ENCODE results near the gene PDK3.

PDK3 gene

DNA sequence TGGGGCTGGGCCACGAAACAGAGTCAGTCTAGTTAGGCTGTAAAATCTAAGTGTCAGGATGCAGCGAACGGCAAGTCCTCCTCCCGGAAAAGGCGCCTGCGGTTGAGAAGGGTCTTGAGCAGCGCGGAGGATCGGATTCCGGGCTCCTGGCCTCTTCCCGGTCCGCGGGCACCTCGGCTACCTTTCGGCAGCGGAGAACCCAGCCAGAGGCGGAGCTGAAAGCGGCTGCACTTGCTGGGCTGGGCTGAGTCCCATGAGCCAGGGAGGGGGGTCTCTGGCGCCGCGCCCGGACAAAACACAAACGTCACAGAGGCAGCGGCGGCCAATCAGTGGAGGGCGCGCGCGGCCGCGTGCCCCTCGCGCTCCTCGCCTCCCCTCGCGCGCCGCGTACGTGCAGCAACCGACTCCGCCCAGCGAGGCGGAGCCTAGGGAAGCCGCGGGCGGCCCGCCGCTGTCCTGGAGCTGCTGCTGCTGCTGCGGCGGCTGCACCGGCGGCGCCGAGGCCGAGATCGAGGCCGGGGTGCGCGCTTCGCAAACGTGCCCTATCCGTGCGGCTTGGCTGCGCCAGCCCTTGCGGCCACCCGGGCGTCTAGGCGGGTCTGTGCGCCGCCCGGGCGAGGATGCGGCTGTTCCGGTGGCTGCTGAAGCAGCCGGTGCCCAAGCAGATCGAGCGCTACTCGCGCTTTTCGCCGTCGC lies at the start of gene PDK3:
PDK3 (plus strand) TSS at position 451 of the 696 bp plus-strand sequence; CDS start at position 621, 170 bp downstream.
- DNase-seq (ENCODE audit: low read depth), result peak; percentile 62
- peak within 1 kb of the TSS; percentile 52 for H3K4me3 ChIP-seq (ENCODE audit: low read depth, low read length)
- TF ChIP-seq, protein P1, sequence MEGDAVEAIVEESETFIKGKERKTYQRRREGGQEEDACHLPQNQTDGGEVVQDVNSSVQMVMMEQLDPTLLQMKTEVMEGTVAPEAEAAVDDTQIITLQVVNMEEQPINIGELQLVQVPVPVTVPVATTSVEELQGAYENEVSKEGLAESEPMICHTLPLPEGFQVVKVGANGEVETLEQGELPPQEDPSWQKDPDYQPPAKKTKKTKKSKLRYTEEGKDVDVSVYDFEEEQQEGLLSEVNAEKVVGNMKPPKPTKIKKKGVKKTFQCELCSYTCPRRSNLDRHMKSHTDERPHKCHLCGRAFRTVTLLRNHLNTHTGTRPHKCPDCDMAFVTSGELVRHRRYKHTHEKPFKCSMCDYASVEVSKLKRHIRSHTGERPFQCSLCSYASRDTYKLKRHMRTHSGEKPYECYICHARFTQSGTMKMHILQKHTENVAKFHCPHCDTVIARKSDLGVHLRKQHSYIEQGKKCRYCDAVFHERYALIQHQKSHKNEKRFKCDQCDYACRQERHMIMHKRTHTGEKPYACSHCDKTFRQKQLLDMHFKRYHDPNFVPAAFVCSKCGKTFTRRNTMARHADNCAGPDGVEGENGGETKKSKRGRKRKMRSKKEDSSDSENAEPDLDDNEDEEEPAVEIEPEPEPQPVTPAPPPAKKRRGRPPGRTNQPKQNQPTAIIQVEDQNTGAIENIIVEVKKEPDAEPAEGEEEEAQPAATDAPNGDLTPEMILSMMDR (IDR thresholded peaks at IDR 0.05; ENCODE audit: low read depth, low read length, missing control alignments), result no peak
- in situ Hi-C loops (cut with HindIII; ENCODE audit: low sequenced_read_pairs), result no loop called here

DNA sequence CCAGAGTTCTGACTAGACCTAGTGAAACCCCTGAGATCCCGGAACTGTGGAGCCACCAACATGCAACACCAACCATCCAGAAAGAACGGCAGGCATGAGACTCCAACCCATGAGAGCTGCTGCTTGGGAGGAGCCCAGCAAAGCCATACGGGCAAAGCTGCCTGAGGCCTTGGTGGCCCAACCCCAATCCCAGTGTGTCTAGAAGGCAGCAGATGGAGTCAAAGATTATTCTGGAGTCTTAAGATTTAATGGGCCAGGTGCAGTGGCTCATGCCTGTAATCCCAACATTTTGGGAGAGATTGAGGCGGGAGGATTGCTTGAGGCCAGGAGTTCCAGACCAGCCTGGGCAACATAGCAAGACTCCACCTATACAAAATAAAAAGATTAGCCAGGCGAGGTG lies 49.2 kb upstream of the PDK3 start:
- in situ Hi-C loops (cut with HindIII; ENCODE audit: low sequenced_read_pairs), result no loop called here
- no peak for DNase-seq (ENCODE audit: low read depth)
- no peak overlapping the region for H3K4me3 ChIP-seq (ENCODE audit: low read depth, low read length)
- TF ChIP-seq, protein P1 (IDR thresholded peaks at IDR 0.05; ENCODE audit: low read depth, low read length, missing control alignments), result no peak

DNA sequence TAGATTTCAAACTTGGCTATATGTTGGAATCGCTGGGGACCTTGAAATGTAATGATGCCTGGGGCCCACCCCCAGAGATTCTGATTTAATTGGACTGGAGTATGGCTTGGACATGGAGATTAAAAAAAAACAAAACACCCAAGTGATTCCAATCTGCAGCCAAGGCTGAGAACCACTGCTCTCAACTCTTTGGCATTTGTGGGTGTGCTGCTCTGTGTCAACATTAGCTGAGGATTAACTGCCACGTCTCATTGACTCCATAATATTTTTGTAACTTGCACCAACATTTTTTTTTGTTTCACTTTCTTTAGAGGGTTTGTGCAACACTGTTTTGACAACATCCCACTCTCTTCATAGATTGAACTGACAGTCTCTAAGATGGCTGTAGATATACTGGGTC lies 41.1 kb upstream of the PDK3 start:
- in situ Hi-C loops (cut with HindIII; ENCODE audit: low sequenced_read_pairs), result no loop called here
- TF ChIP-seq, protein P1 (IDR thresholded peaks at IDR 0.05; ENCODE audit: low read depth, low read length, missing control alignments), result no peak
- H3K4me3 ChIP-seq (ENCODE audit: low read depth, low read length), result no peak overlapping the region
- DNase-seq (ENCODE audit: low read depth), result no peak

DNA sequence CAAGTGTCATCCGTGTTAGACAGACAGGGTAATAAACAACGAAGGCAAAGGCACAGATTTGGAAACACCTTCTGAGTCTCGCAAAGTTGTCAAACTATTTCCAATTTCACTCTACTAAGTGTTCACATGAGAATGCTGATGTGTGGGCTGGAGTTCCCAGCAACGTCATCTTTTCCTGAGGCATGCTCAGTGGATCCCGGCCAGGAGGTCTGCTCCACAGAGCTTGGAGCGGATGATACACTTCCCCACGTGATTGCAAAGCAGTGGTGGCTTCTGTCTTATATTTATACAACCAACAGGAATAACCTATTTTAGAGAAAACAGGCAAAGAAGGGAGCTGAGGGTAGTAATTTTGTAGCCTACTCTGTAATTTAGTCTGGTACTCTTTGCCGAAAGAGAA lies 40.1 kb upstream of the PDK3 start:
- TF ChIP-seq, protein P1 (IDR thresholded peaks at IDR 0.05; ENCODE audit: low read depth, low read length, missing control alignments), result no peak
- in situ Hi-C loops (cut with HindIII; ENCODE audit: low sequenced_read_pairs), result no loop called here
- no peak for DNase-seq (ENCODE audit: low read depth)
- no peak overlapping the region for H3K4me3 ChIP-seq (ENCODE audit: low read depth, low read length)

DNA sequence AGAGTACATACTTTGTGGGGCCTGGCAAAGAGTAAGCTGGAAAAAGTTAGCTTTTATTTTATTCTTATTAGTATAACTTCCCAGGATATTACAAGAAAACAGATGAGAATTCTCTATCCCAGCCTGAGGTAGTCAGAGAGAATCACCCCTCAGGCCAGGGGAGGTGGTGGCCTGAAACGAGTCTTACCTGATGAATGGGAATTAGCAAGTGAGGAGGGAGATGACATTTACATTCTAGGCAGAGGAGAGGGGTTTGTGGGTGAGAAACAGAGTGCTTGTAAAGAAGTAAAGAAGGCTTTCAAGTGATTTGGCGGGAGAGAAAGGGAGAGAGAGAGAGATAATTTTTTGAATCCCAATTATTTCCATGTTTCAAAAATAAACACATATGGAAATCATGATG lies 39.3 kb upstream of the PDK3 start:
- TF ChIP-seq, protein P1 (IDR thresholded peaks at IDR 0.05; ENCODE audit: low read depth, low read length, missing control alignments), result no peak
- no peak for DNase-seq (ENCODE audit: low read depth)
- no peak overlapping the region for H3K4me3 ChIP-seq (ENCODE audit: low read depth, low read length)
- in situ Hi-C loops (cut with HindIII; ENCODE audit: low sequenced_read_pairs), result no loop called here

DNA sequence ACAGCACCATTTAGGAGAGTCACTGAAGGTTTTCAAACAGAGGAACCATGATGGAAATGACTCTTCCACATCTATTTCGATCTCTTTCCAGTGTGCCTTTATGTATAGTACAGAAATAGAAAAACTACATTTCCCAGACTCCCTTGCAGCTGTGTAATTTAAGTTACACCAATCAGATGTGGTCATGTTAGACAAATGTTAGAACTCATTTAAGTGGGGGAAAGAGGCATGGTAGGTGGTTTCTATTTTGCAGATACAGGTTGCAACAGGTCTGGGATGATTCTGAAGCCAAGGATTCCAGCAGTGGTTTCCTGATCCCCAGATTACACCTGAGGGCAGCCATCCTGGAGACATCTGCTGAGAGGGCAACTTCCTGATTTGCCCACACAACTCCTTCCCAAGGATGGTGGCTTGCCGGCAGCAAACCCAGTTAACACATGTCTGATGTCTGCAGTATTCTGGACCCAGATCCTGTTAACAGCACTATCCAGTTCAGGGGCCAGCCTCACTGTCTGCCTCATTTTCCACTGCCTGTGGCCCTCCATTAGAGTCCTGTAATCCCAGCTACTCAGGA lies 38.7 kb upstream of the PDK3 start:
- in situ Hi-C loops (cut with HindIII; ENCODE audit: low sequenced_read_pairs), result no loop called here
- no peak for DNase-seq (ENCODE audit: low read depth)
- H3K4me3 ChIP-seq (ENCODE audit: low read depth, low read length), result no peak overlapping the region
- TF ChIP-seq, protein P1 (IDR thresholded peaks at IDR 0.05; ENCODE audit: low read depth, low read length, missing control alignments), result no peak

Measured in astrocyte of the cerebellum (primary cell).